Liver (tissue), 3 donors: ENCODE data around the gene KIF2C.

Experiments used
- FOXA1 ChIP-seq: IDR thresholded peaks from 2 replicates; pipeline ENCODE4 v1.6.1; 2016; ENCODE audit warnings: antibody characterized with exemption
- HNF4A ChIP-seq, 2 donors: conservative IDR thresholded peaks; 2 replicates each; pipeline ENCODE4 v1.6.1; 2016; ENCODE audit warnings: antibody characterized with exemption in 2 of 2, mild to moderate bottlenecking in 2 of 2
- JUND ChIP-seq, 2 donors: IDR thresholded peaks; 2 replicates each; pipeline ENCODE4 v1.6.1; 2016; ENCODE audit warnings: antibody characterized with exemption in 2 of 2
- RAD21 ChIP-seq, 2 donors: IDR thresholded peaks; 2 replicates each; pipeline ENCODE4 v1.6.1; 2016; ENCODE audit warnings: antibody characterized with exemption in 2 of 2, mild to moderate bottlenecking in 2 of 2
- SP1 ChIP-seq: IDR thresholded peaks from 2 replicates; pipeline ENCODE4 v1.6.1; 2018; ENCODE audit warnings: antibody characterized with exemption, mild to moderate bottlenecking
- YY1 ChIP-seq: IDR thresholded peaks from 2 replicates; pipeline ENCODE4 v1.6.1; 2016; ENCODE audit warnings: antibody characterized with exemption, mild to moderate bottlenecking
- TF ChIP-seq, protein P1 (sequence below): IDR thresholded peaks from 2 replicates; pipeline ENCODE4 v1.6.1; 2016; ENCODE audit warnings: antibody characterized with exemption, mild to moderate bottlenecking
- TF ChIP-seq, protein P2 (sequence below): IDR thresholded peaks from 2 replicates; pipeline ENCODE4 v1.6.1; 2016; ENCODE audit warnings: antibody characterized with exemption
- TF ChIP-seq, protein P3 (sequence below): IDR thresholded peaks from 2 replicates; pipeline ENCODE4 v1.6.1; 2016; ENCODE audit warnings: antibody characterized with exemption
- TF ChIP-seq, protein P4 (sequence below): fragments of 150-350 bp; IDR thresholded peaks from 2 replicates; pipeline ENCODE4 v1.5.1; 2017; ENCODE audit warnings: improper control_type of control experiment, low read depth, low read length; ENCODE audit not compliant: missing input control
- TF ChIP-seq, protein P5 (sequence below): IDR thresholded peaks from 2 replicates; pipeline ENCODE4 v1.6.1; 2016; ENCODE audit warnings: antibody characterized with exemption
- donor health status: healthy.
- donor health status: healthy.

DNA sequence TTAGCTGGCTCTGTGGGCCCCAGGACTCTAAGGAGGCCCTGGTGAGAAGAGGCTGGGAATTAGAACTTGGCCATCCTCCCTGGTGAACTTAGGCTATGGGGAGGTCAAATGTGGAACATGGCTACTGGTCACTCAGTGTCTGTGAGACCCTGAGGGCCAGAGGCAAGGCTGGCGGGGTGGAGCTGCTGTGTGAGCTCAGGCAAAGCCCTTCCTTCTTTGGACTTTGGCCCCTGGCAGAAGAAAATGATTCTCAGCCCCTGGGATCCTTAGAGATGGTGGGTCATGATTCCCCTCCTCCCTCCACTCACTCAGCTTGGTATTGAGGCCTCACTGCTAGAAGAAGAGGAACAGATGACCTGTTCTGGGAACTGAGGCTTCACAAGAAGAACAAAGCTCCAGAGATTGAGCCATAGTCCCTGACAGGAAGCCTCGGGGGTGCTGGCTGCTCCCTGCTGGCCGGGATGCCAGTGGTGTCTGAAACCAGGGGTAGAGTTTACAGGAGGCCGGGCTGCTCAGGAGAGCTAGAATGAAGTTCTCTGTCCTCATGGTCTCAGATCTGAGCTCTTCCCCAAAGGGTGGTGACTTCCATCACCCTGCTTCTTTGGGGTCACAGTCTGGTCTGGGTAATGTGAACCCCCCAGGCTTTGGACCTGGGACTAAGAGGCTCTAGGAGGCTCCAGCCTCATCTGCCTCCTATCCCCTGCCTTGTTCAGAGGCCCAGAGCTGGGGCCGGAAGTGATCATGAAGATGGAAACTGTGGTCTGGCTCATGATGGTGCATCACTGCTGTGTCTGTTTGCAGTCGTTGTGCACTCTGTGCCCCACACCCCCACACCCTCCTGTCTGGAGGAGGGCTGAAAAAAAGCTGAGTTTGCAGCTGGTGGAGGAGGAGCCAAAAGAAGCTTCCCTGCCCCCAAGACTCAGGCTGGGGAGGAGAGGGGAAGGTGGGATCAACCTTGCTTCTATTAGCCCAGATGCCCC is 69.6 kb downstream of the KIF2C start:
- TF ChIP-seq, protein P1, sequence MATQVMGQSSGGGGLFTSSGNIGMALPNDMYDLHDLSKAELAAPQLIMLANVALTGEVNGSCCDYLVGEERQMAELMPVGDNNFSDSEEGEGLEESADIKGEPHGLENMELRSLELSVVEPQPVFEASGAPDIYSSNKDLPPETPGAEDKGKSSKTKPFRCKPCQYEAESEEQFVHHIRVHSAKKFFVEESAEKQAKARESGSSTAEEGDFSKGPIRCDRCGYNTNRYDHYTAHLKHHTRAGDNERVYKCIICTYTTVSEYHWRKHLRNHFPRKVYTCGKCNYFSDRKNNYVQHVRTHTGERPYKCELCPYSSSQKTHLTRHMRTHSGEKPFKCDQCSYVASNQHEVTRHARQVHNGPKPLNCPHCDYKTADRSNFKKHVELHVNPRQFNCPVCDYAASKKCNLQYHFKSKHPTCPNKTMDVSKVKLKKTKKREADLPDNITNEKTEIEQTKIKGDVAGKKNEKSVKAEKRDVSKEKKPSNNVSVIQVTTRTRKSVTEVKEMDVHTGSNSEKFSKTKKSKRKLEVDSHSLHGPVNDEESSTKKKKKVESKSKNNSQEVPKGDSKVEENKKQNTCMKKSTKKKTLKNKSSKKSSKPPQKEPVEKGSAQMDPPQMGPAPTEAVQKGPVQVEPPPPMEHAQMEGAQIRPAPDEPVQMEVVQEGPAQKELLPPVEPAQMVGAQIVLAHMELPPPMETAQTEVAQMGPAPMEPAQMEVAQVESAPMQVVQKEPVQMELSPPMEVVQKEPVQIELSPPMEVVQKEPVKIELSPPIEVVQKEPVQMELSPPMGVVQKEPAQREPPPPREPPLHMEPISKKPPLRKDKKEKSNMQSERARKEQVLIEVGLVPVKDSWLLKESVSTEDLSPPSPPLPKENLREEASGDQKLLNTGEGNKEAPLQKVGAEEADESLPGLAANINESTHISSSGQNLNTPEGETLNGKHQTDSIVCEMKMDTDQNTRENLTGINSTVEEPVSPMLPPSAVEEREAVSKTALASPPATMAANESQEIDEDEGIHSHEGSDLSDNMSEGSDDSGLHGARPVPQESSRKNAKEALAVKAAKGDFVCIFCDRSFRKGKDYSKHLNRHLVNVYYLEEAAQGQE, result no peak
- TF ChIP-seq JUND (IDR thresholded peaks at IDR 0.05) (no peak), SP1 (peak; percentile 11), RAD21 (IDR thresholded peaks at IDR 0.05) (no peak), FOXA1 (no peak), YY1 (no peak), HNF4A (conservative IDR thresholded peaks at IDR 0.05) (peak in 1 of 2 donors; percentile 39)
- TF ChIP-seq, protein P2, sequence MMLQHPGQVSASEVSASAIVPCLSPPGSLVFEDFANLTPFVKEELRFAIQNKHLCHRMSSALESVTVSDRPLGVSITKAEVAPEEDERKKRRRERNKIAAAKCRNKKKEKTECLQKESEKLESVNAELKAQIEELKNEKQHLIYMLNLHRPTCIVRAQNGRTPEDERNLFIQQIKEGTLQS, result no peak
- TF ChIP-seq, protein P3, sequence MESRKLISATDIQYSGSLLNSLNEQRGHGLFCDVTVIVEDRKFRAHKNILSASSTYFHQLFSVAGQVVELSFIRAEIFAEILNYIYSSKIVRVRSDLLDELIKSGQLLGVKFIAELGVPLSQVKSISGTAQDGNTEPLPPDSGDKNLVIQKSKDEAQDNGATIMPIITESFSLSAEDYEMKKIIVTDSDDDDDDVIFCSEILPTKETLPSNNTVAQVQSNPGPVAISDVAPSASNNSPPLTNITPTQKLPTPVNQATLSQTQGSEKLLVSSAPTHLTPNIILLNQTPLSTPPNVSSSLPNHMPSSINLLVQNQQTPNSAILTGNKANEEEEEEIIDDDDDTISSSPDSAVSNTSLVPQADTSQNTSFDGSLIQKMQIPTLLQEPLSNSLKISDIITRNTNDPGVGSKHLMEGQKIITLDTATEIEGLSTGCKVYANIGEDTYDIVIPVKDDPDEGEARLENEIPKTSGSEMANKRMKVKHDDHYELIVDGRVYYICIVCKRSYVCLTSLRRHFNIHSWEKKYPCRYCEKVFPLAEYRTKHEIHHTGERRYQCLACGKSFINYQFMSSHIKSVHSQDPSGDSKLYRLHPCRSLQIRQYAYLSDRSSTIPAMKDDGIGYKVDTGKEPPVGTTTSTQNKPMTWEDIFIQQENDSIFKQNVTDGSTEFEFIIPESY, result no peak
- TF ChIP-seq, protein P4, sequence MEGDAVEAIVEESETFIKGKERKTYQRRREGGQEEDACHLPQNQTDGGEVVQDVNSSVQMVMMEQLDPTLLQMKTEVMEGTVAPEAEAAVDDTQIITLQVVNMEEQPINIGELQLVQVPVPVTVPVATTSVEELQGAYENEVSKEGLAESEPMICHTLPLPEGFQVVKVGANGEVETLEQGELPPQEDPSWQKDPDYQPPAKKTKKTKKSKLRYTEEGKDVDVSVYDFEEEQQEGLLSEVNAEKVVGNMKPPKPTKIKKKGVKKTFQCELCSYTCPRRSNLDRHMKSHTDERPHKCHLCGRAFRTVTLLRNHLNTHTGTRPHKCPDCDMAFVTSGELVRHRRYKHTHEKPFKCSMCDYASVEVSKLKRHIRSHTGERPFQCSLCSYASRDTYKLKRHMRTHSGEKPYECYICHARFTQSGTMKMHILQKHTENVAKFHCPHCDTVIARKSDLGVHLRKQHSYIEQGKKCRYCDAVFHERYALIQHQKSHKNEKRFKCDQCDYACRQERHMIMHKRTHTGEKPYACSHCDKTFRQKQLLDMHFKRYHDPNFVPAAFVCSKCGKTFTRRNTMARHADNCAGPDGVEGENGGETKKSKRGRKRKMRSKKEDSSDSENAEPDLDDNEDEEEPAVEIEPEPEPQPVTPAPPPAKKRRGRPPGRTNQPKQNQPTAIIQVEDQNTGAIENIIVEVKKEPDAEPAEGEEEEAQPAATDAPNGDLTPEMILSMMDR, result no peak
- TF ChIP-seq, protein P5, sequence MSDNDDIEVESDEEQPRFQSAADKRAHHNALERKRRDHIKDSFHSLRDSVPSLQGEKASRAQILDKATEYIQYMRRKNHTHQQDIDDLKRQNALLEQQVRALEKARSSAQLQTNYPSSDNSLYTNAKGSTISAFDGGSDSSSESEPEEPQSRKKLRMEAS, result no peak
